Measurements from ENCODE around the gene ZNF384. TPM values are rescaled to one million over a fixed set of nuclear protein-coding genes. Genes with fewer than 3 reads are reported as not detected.

ZNF384 gene
- total and polyA plus RNA-seq, 3 donors from 2014 or later, result 78.5 to 94.9 (median 85.1) TPM

GRCh38 chr12:6650832-6651231, 38.3 kb downstream of the ZNF384 start:
- TF ChIP-seq CTCF (IDR thresholded peaks at IDR 0.05) (no peak), POLR2A (IDR thresholded peaks at IDR 0.05) (no peak)
- Histone ChIP-seq H3K27me3 (no peaks in the 10 kb centered on the region), H3K9me3 (no peaks in the 10 kb centered on the region), H3K4me3 (no peak overlapping the region), H3K36me3 (ENCODE audit: low read depth, missing control alignments) (no peaks in the 10 kb centered on the region), H3K4me1 (no peaks in the 10 kb centered on the region), H3K27ac (no peak overlapping the region)
- WGBS, 2 donors, result 84 to 89% methylated on average over 8 of the region's 8 CpGs
- intact Hi-C loops (cut with DNase I; ENCODE audit: low total_unique reads), result no loop called here
- DNase-seq, result no peak

GRCh38 chr12:6647083-6647604, 42.0 kb downstream of the ZNF384 start, which contains the start of gene ACRBP:
Gene ACRBP (minus strand): TSS chr12:6647432. CDS start chr12:6647366, 66 bp downstream.
- peak within 1 kb of the TSS; percentile 49 to 64 for H3K4me3 ChIP-seq
- TF ChIP-seq CTCF (IDR thresholded peaks at IDR 0.05), result no peak
- TF ChIP-seq POLR2A (IDR thresholded peaks at IDR 0.05), result no peak
- 9 to 22% methylated on average over 38 of the region's 38 CpGs for WGBS, 2 donors
- no peaks in the 10 kb centered on the region for H3K27me3 ChIP-seq
- intact Hi-C loops (cut with DNase I; ENCODE audit: low total_unique reads), result no loop called here
- H3K4me1 ChIP-seq, result no peaks in the 10 kb centered on the region
- DNase-seq, result peak; percentile 74
- H3K27ac ChIP-seq, result peak within 1 kb of the TSS; percentile 31 to 80
- H3K9me3 ChIP-seq, result no peaks in the 10 kb centered on the region
- no peaks in the 10 kb centered on the region for H3K36me3 ChIP-seq (ENCODE audit: low read depth, missing control alignments)

- TF ChIP-seq POLR2A (IDR thresholded peaks at IDR 0.05) (no peak), CTCF (IDR thresholded peaks at IDR 0.05) (no peak)
These were observed 42.7 kb downstream of the ZNF384 start for GRCh38 chr12:6646276-6647082.

GRCh38 chr12:6644903-6645302, 44.3 kb downstream of the ZNF384 start:
- no peak for DNase-seq
- intact Hi-C loops (cut with DNase I; ENCODE audit: low total_unique reads), result no loop called here
- no peak overlapping the region for H3K27ac ChIP-seq

More at GRCh38 chr12:6646276-6647082, 42.7 kb downstream of the ZNF384 start:
- peaks cover 4% of the 10 kb centered on the region for H3K4me1 ChIP-seq
- no peaks in the 10 kb centered on the region for H3K36me3 ChIP-seq (ENCODE audit: low read depth, missing control alignments)
- peak overlapping the region; percentile 31 to 80 for H3K27ac ChIP-seq
- 58 to 61% methylated on average over 19 to 28 of the region's 28 CpGs for WGBS, 2 donors
- no peaks in the 10 kb centered on the region for H3K27me3 ChIP-seq
- no peaks in the 10 kb centered on the region for H3K9me3 ChIP-seq
- DNase-seq, result no peak
- intact Hi-C loops (cut with DNase I; ENCODE audit: low total_unique reads), result no loop called here
- H3K4me3 ChIP-seq, result peak overlapping the region; percentile 49 to 64

More at GRCh38 chr12:6644903-6645302, 44.3 kb downstream of the ZNF384 start:
- Histone ChIP-seq H3K9me3 (no peaks in the 10 kb centered on the region), H3K27me3 (no peaks in the 10 kb centered on the region), H3K4me1 (peaks cover 4% of the 10 kb centered on the region), H3K4me3 (no peak overlapping the region), H3K36me3 (ENCODE audit: low read depth, missing control alignments) (no peaks in the 10 kb centered on the region)
- WGBS, 2 donors, result 48 to 56% methylated on average over 5 of the region's 5 CpGs
- TF ChIP-seq CTCF (IDR thresholded peaks at IDR 0.05) (no peak), POLR2A (IDR thresholded peaks at IDR 0.05) (no peak)

Measured in testis (tissue), 3 donors.